Renal pelvis (tissue), 4 donors: ENCODE measurements around the gene ICE1. TPM values are rescaled to one million over a fixed set of nuclear protein-coding genes. Genes with fewer than 3 reads are reported as not detected.
A peak's percentile ranks its signal among the peaks of the same experiment; 100 is the strongest.
"Not testable (repeated sequence)": the region's sequence is repeated elsewhere in the genome, so short reads cannot be mapped to it uniquely, and the experiment has no call there.

Experiments
- DNase-seq: peaks from one replicate; pipeline ENCODE4 v3.0.0-alpha.2; 2013
- polyA plus RNA-seq, 3 donors: library from polyadenylated mRNA; unstranded; fragments of 120-200 nt; gene quantifications; one replicate each; pipeline ENCODE4 v1.2.1, GENCODE V29; 2013; ENCODE audit not compliant: insufficient read length in 3 of 3

Gene ICE1
- polyA plus RNA-seq, 3 donors = 35.8 to 39.8 (median 36.8) TPM

DNA sequence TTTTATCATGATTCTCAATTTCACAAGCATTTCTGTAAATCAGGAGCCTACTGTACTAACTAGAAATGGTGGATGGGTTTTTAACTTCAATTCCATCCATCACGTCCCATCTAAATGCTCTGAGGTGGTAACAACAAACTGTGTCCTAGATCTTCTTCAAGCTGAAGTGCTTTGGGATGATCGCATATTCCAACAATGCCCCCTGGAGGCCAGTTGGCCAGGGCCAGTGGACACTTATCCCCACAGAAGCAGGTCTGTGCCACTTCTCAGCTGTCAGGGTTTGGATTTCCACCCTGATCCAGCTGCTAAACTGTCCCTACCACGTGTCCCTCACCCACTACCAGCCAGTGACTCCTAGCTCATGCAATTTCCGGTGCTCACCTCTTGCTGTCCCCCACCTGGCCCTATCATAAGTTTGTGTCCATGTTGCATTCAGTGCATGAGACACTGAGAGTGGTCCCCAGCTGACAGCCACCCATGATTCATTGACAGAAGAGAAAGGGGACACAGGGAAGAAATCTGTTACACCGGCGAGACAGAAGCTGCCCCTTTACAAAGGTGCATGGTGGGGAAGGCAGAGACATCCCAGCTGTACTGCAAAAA lies 28.0 kb upstream of the ICE1 start:
- peak; percentile 48 for DNase-seq

DNA sequence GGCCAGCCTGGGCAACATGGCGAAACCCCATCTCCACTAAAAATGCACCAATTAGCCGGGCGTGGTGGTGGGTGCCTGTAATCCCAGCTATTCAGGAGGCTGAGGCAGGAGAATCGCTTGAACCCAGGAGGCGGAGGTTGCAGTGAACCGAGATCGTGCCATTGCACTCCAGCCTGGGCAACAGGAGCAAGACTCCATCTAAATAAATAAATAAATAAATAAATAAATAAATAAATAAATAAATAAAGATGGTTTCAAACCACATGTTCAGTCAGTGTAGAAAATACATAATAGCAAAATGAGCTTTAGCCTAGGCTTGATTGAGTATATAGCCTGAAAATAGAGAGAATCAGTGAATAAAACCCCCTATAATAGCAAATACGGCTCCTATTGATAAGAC lies 27.4 kb upstream of the ICE1 start:
- DNase-seq = not testable (repeated sequence)

DNA sequence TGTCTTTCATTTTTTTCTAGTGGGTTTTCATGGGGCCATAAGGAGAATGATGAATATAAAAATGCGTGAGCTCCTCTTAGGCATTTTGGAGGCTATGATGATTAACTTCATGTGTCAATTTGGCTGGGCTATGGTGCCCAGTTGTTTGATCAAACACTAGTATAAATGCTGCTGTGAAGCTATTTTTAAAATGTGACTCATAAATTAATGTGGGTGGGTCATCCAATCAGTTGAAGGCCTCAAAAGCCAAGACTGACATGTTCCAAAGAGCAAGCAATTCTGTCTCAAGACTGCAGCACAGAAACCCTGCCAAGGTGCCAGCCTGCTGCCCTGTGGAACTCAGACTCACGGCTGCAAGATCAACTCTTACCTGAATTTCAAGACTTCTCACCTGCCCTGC lies 24.4 kb upstream of the ICE1 start:
- no peak for DNase-seq

DNA sequence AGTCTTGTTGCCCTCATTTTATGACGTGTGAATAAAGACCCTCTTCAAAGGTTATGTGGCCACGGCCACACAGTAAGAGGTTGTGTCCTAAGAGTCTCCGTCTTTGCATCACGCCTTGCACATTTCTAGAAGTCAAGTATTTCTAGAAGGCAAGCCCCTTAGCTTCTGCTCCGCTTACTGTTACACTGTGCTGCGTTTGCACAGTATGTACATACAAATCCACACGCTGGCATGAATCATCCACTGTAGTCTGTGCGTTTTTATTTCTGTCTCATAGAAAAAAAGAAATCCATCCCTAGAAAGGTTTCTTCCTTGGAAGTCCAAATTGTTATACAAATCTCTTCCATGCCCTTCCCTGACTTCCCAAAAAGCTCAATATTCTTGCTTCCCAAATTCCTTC lies 21.4 kb upstream of the ICE1 start:
- no peak for DNase-seq

DNA sequence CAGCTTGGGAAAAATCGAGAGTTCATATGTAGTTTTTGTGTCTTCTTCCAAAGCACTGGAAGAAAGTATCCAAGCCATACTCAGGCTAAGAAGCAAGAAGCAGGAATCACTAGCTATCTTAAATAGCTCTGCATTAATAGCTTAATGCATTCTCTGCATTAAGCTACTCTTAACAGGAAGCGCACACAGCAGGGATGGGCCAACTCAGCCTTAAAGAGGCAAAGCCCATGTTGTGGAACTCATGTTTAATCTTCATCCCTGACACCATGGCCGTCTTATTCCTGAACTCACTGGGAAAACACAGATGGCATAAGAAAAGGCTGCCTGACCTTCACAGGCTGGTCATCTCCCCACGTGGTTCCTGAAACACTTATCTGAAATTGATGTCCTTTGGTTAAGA lies 18.7 kb upstream of the ICE1 start:
- no peak for DNase-seq

DNA sequence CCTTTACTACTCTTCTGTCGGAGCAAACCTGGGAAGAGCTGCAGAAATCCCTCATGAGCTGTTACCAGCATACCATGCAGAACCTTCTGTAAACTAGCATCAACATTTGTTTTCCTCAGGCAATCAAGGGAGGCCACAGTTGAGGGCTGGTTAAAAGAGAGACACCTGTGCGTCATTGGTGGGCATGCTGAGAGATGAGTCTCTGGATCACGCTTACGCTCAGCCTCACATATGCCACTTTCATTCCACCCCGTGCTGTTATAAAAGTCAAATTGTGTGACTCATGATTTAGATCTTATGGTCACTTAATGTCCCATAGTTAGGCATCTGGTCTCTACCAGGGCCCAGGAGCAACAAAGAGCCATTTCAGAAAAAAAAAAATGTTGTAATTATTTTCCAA lies 18.1 kb upstream of the ICE1 start:
- no peak for DNase-seq

DNA sequence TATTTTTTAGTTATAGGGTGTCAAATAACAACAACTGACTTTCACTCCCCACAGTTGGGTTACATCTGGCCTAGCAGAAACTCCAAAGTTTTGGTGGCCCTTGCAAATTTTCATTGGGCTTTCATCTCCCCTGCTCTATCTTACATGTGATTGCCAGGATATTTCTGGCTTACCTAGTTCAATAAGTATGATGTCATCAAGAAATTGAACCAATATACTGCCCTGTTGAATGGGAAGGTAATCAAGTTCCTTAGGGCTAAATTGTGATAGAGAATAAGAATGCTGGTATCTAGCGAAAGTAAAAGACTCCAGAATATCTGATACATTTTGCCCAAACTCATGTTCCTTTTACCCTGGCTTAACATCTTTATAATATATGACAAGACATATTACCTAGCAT lies 17.0 kb upstream of the ICE1 start:
- DNase-seq = no peak

DNA sequence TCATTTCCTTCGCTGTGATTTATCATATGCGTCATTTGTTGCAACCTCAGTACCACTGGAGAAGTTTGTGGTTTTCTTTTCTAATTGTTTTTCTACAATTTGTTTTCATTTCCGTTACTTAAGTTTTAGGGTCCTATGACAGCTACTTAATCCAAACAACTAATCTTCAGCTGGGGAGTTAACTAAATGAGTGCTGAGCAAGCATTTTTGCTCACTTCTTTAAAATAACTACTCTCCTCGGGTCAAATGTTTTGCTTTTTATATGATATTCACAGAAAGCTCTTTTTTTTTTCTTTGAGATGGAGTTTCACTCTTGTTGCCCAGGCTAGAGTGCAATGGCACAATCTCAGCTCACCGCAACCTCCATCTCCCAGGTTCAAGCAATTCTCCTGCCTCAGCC lies 14.6 kb upstream of the ICE1 start:
- DNase-seq = no peak

DNA sequence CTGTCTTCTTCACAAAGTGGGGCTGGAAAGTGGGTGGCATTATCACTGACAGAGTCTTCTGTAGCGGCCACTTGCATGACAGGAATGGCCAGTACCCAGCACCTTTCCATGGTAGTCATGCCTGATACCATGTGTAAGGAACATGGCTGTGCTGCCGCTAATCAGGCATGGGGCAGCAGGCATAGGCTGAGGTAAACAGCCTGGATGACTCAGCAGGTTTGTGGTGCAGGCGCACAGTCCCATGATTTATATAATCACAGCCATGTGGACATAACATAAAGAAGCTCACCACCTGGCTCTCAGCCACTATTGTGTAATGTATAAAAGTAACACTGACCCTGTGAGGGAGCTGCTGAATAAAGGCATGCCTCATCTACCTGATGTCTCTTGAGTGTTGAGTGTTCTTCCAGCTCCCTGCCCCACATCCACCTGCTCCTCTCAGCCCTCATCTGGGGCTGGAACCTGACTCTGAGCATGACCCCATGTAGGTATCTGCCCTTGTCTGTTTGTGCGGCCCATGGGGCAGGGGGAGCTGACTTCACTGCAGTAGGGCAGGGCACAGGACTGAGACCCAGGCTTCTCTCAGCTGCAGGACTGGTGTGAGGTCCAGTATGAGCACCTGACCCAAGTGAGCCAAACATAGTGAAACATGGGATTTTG lies 13.2 kb upstream of the ICE1 start:
- no peak for DNase-seq

DNA sequence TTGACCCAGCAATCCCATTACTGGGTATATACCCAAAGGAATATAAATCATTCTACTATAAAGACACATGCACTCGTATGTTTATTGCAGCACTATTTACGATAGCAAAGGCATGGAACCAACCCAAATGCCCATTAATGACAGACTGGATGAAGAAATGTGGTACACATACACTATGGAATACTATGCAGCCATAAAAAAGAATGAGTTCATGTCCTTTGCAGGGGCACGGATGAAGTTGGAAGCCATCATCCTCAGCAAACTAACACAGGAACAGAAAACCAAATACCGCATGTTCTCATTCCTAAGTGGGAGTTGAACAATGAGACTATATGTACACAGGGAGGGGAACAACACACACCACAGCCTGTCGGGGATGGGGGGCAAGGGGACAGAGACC lies 8.6 kb upstream of the ICE1 start:
- DNase-seq = not testable (repeated sequence)

DNA sequence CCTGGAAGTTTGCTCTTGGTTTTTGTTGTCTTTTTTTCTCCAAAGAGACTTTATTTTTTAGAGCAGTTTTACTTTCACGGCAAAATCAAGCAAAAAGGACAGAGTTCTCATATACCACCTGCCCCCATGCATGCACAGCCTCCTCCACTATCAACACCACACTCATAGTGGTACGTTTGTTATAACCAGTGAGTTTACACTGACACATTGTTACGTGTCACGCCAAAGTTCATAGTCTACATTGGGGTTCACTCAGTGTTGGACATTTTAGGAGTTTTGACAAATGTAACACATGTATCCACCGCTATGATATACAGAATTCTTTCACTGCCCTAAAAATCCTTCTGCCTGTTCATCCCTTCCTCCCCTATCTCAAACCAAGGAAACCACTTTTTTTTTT lies 7.5 kb upstream of the ICE1 start:
- no peak for DNase-seq

DNA sequence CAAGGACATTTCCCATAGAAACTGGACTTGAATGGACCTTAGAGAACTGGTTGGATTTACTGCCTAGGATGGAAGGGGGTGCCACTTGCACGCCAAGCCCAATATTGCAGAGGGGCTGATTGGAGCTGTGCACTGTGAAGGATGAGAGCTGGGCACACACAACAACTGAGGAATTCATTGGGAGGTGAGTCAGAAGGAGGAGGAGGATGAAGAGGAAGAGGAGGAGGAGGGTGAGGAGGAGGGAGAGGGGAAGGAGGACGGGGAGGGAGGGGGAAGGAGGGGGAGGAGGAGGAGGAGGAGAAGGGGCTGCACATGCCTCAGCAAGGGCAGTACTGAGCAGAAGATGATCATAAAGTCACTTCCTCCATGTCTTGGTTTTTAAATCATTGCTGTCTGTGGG lies 5.7 kb upstream of the ICE1 start:
- DNase-seq = no peak

DNA sequence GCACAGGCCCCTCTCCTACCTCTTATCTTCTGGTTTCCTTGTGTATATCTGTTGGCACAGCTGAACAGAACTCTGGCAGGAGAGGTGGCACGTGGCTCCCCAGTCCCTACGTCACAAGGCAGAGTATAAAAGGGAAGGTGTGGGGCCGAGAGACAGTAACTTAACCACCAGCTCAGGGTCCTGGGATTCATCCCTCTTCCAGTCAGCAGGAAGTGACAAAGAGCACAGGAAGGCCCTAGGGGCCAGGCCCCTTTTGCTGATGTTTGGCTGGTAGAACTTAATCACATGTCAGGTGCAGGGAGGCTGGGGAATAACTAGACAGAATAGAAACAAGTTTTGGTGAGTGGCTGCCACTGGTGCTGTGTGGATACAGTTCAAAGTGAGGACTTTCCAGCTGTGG lies 4.5 kb upstream of the ICE1 start:
- DNase-seq = no peak

DNA sequence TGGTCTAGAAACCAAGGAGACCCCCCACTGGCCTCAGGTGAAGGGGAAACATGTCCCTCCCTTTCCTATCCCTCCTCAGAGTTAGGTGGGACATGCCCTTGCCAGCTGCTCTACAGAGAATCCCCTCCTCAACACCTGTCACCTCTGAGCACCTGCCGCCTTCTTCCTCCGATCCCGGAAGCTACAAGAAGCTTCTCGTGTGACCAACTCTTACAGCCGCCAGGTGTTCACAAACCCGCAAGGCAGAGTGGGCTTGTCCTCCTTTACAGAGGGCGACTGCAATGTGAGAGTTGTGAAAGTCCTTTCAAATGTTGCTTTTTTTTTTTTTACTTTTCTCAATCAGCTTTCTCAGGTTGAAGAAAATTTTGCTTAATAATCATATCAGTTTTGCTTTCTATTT lies 3.7 kb upstream of the ICE1 start:
- DNase-seq = no peak

DNA sequence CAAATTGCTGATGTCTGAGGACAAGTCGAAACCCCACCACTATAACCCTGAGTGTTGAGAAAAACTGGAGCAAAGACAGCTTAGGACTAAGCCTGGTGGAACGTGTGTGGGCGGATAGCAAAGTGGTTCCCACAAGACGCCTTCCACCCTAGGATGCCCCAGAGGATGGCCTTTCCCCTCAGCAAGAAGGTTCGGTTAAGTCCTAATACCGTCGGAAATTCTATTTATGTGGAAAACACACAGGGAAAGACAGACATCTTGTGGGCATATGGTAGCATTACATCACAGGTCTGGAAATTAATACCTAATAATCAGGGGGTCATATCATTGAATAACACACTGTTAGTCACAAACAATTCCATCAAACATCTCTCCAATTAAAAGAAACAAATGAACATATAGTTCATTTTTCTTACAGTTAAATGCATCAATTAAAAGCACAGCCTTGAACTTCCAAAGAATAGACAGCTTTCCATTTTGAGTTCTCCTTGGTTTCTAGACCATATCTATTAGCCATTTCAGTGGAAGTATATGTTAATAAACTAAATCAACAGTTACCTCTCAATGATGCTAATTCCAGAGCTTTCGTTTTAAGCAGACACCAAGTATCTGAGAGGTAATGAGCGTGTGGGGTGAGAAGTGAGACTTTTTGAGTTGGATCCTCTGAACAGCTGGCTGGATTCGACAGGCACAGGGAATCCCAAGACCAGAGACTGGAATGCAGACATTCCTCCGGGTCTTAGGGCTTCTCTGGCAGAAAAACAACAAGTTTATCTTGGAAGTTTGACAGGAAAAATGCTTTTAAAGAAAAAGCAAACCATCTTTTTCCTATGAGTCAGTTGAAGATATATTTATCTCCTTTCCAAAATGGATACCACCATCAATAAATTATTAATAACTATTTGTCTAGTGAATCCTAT lies 2.9 kb upstream of the ICE1 start:
- no peak for DNase-seq

DNA sequence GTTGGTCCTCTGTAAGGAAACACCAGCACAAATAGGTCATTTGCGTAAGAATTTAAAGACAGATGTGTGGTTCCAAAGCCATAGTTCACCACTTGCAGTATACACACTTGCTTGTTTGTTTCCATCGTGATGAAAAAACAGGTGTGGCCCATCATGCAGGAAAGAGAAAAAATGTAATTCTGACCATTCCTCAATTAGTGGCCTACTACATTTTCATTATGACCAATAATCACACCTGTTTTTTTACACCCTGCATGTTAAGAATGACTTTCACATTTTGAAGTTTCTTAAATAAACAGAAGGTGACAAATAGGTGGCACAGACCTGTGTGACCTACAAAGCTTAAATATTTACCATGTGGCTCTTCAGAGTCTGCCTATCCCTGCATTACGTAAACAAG lies 2.2 kb upstream of the ICE1 start:
- DNase-seq = no peak

DNA sequence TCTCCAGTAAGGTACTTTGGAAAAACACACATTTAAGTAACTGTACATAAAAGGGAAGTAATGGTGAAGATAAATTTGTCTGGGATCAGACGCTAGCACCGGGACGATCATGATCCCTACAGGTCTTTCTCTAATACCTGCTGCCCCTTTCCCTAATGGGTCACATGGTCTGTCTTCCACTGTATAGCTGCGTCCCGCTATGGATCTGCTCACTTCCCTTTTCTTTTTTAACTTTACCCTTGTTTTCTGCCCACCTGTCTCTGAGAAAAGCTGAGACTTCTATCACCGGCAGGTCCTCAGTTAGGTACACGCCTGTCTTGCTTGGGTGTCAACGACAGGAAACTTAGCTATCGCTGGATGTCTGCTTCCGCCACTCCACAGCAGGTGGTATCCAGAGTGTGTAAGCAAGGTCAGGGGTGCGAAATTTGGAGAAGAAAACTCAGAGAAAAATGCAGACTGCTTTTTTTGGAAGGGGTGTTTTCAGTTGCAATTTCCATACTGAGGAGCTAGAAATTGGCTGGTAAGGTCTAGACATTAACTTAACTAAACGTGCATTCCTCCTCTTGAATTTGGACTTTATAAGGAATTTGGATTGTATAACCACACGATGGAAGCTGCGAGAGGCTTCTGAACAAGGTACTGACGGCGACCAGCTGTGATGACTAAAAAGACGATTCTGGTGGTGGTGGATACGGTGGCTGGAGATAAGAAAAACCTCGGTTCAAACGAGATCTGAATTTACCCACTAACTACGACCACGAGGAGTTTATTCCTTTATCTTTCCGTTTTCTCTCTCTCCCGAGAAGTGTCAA lies 1.1 kb upstream of the ICE1 start:
- no peak for DNase-seq

DNA sequence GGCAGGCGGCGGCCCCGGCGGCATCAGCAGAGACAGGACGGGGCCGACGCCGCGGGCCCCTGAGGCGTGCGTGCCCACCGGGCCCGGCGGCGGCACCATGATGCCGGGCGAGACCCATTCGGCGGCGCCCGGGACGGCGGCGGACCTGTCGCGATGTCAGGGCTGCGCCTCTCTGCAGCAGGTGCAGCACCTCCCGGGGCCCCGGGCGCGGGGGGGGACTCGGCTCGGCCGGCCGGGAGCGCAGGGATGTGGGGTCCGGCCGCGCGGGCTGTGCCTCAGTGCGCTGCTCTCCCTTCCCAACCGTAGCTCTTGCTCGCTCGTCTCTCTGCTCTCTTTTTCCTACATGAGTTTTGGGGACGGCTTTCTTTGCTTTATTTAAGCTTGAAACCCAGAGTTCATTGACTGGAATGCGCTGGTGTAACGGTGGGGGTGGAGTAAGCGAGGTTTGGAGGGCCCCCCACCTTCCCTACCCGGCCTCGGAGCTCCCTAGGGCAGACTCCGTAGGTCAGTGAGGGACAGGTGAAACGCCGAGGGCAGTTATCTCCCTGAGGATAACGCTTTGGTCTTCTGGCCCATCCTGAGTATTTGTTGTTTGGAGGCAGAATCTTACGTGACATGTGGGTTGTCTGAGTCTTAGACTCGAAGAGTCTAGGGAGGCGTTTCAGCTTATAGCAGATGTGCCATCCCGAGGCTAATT lies 490 bp downstream of the ICE1 start:
- no peak for DNase-seq

DNA sequence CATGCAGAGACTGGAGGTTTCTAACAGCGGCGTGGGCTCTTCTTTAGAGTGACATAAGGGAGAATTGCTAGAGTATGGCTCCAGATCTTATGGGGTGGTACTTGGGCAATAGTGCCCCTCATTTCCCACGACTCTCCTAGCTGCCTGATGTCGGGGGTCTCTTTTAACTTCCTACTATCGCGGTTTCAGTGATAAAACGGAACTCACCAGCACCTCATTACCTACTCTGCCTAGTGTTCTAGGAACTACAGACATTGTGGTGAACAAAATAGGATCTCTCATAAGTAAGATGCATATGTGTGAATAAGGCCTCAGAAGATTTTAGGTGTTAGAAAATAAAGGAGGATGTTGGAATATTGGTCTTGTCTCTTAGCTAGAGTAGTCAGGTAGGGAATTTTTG lies 1.1 kb downstream of the ICE1 start:
- DNase-seq = no peak

DNA sequence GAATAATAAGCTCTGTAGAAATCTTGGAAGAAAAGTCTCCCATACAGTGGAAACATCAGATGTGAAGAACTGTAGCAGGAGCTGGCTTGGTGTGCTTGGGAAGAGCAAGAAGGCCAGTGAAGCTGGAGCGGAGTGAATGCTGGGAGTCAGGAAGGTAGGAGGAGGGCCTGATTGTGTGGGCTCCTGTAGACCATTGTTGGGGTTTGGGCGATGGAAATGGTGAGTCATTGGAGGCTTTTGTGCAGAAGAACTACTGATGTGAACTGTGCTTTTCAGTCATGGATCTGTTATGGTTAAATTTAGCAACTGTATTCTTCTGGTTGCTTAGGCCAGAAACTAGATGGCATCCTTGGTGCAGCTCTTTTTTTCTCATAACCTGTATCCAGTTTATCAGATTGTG lies 2.3 kb downstream of the ICE1 start:
- DNase-seq = no peak

DNA sequence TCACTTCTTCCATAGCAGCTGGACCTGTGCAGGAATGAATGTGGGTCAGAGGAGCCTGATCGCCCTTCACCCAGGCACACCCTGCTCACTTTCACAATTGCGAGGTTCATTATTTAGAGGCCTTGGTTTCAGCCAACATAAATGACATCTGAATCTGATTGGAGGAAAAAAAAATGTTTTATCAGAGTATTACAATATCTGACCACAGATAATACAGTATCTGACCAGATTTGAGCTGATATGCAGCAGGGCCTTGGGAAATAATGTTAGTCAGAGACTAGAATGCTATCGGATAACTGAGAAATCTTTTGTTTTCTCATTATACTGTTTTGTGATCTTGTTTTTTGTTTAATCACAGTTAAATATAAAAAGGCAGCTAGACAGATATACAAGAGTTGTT lies 7.7 kb downstream of the ICE1 start:
- DNase-seq = no peak
